CD14-positive monocyte (primary cell): ENCODE measurements around the gene UGCG. TPM values are rescaled to one million over a fixed set of nuclear protein-coding genes. Genes with fewer than 3 reads are reported as not detected.
A peak's percentile ranks its signal among the peaks of the same experiment; 100 is the strongest.

ENCODE experiments used
- DNase-seq, 3 donors: peaks; one replicate each; pipeline ENCODE4 v3.0.0-alpha.2; 2011 to 2022
- H2AFZ ChIP-seq: 2 replicates; pipeline ENCODE4 v1.6.0; 2012; ENCODE audit warnings: mild to moderate bottlenecking, low read depth, low read length, inconsistent platforms; ENCODE audit not compliant: insufficient read depth, poor library complexity, severe bottlenecking
- H3K27ac ChIP-seq, 2 donors: 1 replicate in 1 of 2; 2 replicates in 1 of 2; pipeline ENCODE4 v1.5.1; 2012 to 2013; ENCODE audit warnings: low read length in 2 of 2, control low read depth in 1 of 2, inconsistent platforms in 1 of 2, low read depth in 1 of 2, mild to moderate bottlenecking in 1 of 2
- H3K27me3 ChIP-seq, 2 donors: one replicate each; pipeline versions ENCODE4 v1.6.0 to v1.6.1; 2011 to 2013; ENCODE audit warnings: low read length in 2 of 2; ENCODE audit not compliant: control insufficient read depth in 2 of 2, insufficient read depth in 2 of 2
- H3K36me3 ChIP-seq, 2 donors: replicated peaks in 1 of 2; 1 replicate in 1 of 2; 2 replicates in 1 of 2; pipeline versions ENCODE4 v1.5.1 to v1.6.1; 2012 to 2013; ENCODE audit warnings: low read length in 2 of 2, control low read depth in 1 of 2, inconsistent platforms in 1 of 2, mild to moderate bottlenecking in 1 of 2; ENCODE audit not compliant: insufficient read depth in 2 of 2, control insufficient read depth in 1 of 2
- H3K4me1 ChIP-seq, 2 donors: 1 replicate in 1 of 2; 2 replicates in 1 of 2; pipeline versions ENCODE4 v1.5.1 to v1.6.1; 2012 to 2013; ENCODE audit warnings: low read length in 2 of 2, control low read depth in 1 of 2, inconsistent platforms in 1 of 2, mild to moderate bottlenecking in 1 of 2, moderate library complexity in 1 of 2; ENCODE audit not compliant: insufficient read depth in 2 of 2, control insufficient read depth in 1 of 2
- H3K4me2 ChIP-seq: replicated peaks from 2 replicates; pipeline ENCODE3; 2012; ENCODE audit warnings: low read length, moderate library complexity, mild to moderate bottlenecking; ENCODE audit not compliant: poor library complexity, severe bottlenecking; ENCODE audit errors: extremely low read depth
- H3K4me3 ChIP-seq, 3 experiments: fragments of 200-600 bp in 1 of 3; sonication (generic) in 1 of 3; replicated peaks in 1 of 3; 1 replicate in 2 of 3; 2 replicates in 1 of 3; pipeline ENCODE4 v1.5.1; 2011 to 2013; ENCODE audit warnings: low read length in 3 of 3, mild to moderate bottlenecking in 3 of 3, control low read depth in 2 of 3, low read depth in 2 of 3, inconsistent platforms in 1 of 3, moderate library complexity in 1 of 3
- H3K79me2 ChIP-seq: 2 replicates; pipeline ENCODE4 v1.6.0; 2012; ENCODE audit warnings: mild to moderate bottlenecking, control low read depth, inconsistent platforms, low read length, moderate library complexity; ENCODE audit not compliant: insufficient read depth
- H3K9ac ChIP-seq: 2 replicates; pipeline ENCODE4 v1.6.0; 2017; ENCODE audit warnings: low read length, mild to moderate bottlenecking; ENCODE audit not compliant: insufficient read depth, poor library complexity, severe bottlenecking
- H3K9me3 ChIP-seq, 2 donors: replicated peaks in 1 of 2; 1 replicate in 1 of 2; 2 replicates in 1 of 2; pipeline versions ENCODE4 v1.5.1 to v1.6.1; 2012 to 2013; ENCODE audit warnings: low read length in 2 of 2, control low read depth in 1 of 2; ENCODE audit not compliant: control insufficient read depth in 1 of 2, insufficient read depth in 1 of 2
- H4K20me1 ChIP-seq: 2 replicates; pipeline ENCODE4 v1.6.0; 2012; ENCODE audit warnings: mild to moderate bottlenecking, low read length, control low read depth, moderate library complexity; ENCODE audit not compliant: insufficient read depth
- H3K27ac Mint-ChIP-seq, 7 donors: one replicate each; pipeline ENCODE4 v1.8.0; 2020; ENCODE audit warnings: mild to moderate bottlenecking in 7 of 7, mixed read lengths in 7 of 7, moderate library complexity in 6 of 7, inconsistent platforms in 2 of 7
- H3K27me3 Mint-ChIP-seq, 3 donors: one replicate each; pipeline ENCODE4 v1.8.0; 2021 to 2022; ENCODE audit warnings: low read depth in 3 of 3, mild to moderate bottlenecking in 3 of 3, mixed read lengths in 3 of 3, moderate library complexity in 3 of 3, inconsistent platforms in 1 of 3
- H3K36me3 Mint-ChIP-seq, 2 donors: one replicate each; pipeline ENCODE4 v1.8.0; 2020; ENCODE audit warnings: mixed read lengths in 2 of 2, inconsistent platforms in 1 of 2, mild to moderate bottlenecking in 1 of 2
- H3K4me1 Mint-ChIP-seq: one replicate; pipeline ENCODE4 v1.8.0; 2020; ENCODE audit warnings: mild to moderate bottlenecking, mixed read lengths
- H3K4me3 Mint-ChIP-seq, 2 donors: one replicate each; pipeline ENCODE4 v1.8.0; 2020; ENCODE audit warnings: mild to moderate bottlenecking in 2 of 2, mixed read lengths in 2 of 2, moderate library complexity in 1 of 2
- H3K9me3 Mint-ChIP-seq, 7 donors: one replicate each; pipeline ENCODE4 v1.8.0; 2020 to 2022; ENCODE audit warnings: mixed read lengths in 7 of 7, mild to moderate bottlenecking in 6 of 7, moderate library complexity in 6 of 7, inconsistent platforms in 2 of 7
- WGBS: methylation state at CpG from one replicate; pipeline ENCODE4 v1.1.5; 2013; ENCODE audit warnings: missing lambda C conversion rate; ENCODE audit not compliant: insufficient coverage; 5-methylcytosine and 5-hydroxymethylcytosine counted together
- intact Hi-C, 2 donors: fragments of 100-400 bp; cut with micrococcal nuclease; formaldehyde crosslinking; loops; one replicate each; pipeline versions ENCODE4 v1.15.0 to v1.15.1; 2023
- polyA plus RNA-seq, 3 donors: library from polyadenylated mRNA; depleted of rRNA in 1 of 3; unstranded in 2 of 3; stranded (reverse) in 1 of 3; fragments of 300-500 nt in 2 of 3; fragments of >200 nt in 1 of 3; fragmentation: Illumina TruSeq in 2 of 3; gene quantifications; 1 replicate in 2 of 3; 2 replicates in 1 of 3; pipeline ENCODE4 v1.2.3, GENCODE V29; 2012 to 2021
- TF ChIP-seq, protein P1 (sequence below): fragments of 200-600 bp; IDR thresholded peaks from one replicate; pipeline ENCODE4 v1.8.0; 2022; ENCODE audit warnings: antibody characterized with exemption, mild to moderate bottlenecking

The UGCG gene
- polyA plus RNA-seq, 3 donors = 2.7 to 7.9 (median 4.1) TPM

DNA sequence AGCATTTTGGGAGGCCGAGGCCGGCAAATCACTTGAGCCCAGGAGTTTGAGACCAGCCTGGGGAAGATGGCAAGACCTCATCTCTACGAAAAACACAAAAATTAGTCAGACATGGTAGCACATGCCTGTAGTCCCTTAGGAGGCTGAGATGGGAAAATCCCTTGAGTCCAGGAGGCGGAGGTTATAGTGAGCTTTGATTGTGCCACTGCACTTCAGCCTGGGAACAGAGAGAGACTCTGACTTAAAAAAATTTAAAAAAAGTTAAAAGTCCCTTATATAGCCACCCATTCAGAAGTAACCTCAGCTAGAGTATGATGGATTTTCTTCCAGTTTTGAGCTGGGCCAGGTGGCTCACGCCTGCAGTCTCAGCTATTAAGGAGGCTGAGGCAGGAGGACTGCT is 72.4 kb downstream of the UGCG start:
- no peak overlapping the region for H3K9ac ChIP-seq
- Mint-ChIP-seq H3K36me3 (no peaks in the 10 kb centered on the region), H3K27ac (no peak overlapping the region), H3K9me3 (peaks cover 0 to 1% (median 0%) of the 10 kb centered on the region in 7 donors), H3K4me3 (no peak overlapping the region), H3K4me1 (peaks cover 5% of the 10 kb centered on the region), H3K27me3 (peaks cover 0 to 9% (median 6%) of the 10 kb centered on the region in 3 donors)
- intact Hi-C loops = no loop called here
- H3K4me3 ChIP-seq = no peak overlapping the region
- 100% methylated on average over 3 of the region's 5 CpGs for WGBS
- peak in 1 of 3 donors; percentile 24 for DNase-seq
- H3K79me2 ChIP-seq = no peaks in the 10 kb centered on the region
- H4K20me1 ChIP-seq = no peaks in the 10 kb centered on the region
- H3K4me2 ChIP-seq = no peak overlapping the region
- H3K27ac ChIP-seq = no peak overlapping the region
- no peaks in the 10 kb centered on the region for H3K9me3 ChIP-seq
- H3K36me3 ChIP-seq = no peaks in the 10 kb centered on the region
- TF ChIP-seq, protein P1, sequence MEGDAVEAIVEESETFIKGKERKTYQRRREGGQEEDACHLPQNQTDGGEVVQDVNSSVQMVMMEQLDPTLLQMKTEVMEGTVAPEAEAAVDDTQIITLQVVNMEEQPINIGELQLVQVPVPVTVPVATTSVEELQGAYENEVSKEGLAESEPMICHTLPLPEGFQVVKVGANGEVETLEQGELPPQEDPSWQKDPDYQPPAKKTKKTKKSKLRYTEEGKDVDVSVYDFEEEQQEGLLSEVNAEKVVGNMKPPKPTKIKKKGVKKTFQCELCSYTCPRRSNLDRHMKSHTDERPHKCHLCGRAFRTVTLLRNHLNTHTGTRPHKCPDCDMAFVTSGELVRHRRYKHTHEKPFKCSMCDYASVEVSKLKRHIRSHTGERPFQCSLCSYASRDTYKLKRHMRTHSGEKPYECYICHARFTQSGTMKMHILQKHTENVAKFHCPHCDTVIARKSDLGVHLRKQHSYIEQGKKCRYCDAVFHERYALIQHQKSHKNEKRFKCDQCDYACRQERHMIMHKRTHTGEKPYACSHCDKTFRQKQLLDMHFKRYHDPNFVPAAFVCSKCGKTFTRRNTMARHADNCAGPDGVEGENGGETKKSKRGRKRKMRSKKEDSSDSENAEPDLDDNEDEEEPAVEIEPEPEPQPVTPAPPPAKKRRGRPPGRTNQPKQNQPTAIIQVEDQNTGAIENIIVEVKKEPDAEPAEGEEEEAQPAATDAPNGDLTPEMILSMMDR = no peak
- no peaks in the 10 kb centered on the region for H3K4me1 ChIP-seq
- no peaks in the 10 kb centered on the region for H3K27me3 ChIP-seq
- no peak overlapping the region for H2AFZ ChIP-seq

DNA sequence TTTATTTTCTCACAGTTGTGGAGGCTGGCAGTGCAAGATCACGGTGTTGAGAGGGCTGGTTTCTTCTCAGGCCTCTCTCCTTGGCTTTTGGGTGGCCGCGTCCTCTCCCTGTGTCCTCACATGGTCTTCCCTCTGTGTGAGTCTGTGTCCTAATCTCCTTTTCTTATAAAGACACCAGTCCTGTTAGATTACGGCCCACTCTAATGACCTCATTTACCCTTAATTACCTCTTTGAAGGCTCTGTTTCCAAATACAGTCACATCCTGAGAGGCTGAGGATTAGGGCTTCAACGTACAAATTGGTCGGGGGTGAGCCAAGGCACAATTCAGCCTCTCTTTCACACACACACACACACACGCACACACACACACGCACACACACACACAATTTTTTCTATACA is 73.0 kb downstream of the UGCG start:
- no peaks in the 10 kb centered on the region for H3K27me3 ChIP-seq
- H3K4me1 Mint-ChIP-seq = peaks cover 5% of the 10 kb centered on the region
- H3K79me2 ChIP-seq = no peaks in the 10 kb centered on the region
- 100% methylated on average over 5 of the region's 8 CpGs for WGBS
- H3K9me3 ChIP-seq = no peaks in the 10 kb centered on the region
- no peak overlapping the region for H3K4me2 ChIP-seq
- peaks cover 0 to 1% (median 0%) of the 10 kb centered on the region in 7 donors for H3K9me3 Mint-ChIP-seq
- TF ChIP-seq, protein P1 = no peak
- no peak overlapping the region for H3K4me3 Mint-ChIP-seq
- no peak overlapping the region for H3K9ac ChIP-seq
- H3K4me1 ChIP-seq = no peaks in the 10 kb centered on the region
- no peak overlapping the region for H3K4me3 ChIP-seq
- no peaks in the 10 kb centered on the region for H4K20me1 ChIP-seq
- no peaks in the 10 kb centered on the region for H3K36me3 Mint-ChIP-seq
- H3K36me3 ChIP-seq = no peaks in the 10 kb centered on the region
- intact Hi-C loops = no loop called here
- H3K27ac ChIP-seq = no peak overlapping the region
- H3K27ac Mint-ChIP-seq = no peak overlapping the region
- H2AFZ ChIP-seq = no peak overlapping the region
- peaks cover 0 to 9% (median 4%) of the 10 kb centered on the region in 3 donors for H3K27me3 Mint-ChIP-seq
- no peak for DNase-seq
